Fibroblast of villous mesenchyme (primary cell): ENCODE measurements around the gene ZFP3. TPM values are rescaled to one million over a fixed set of nuclear protein-coding genes. Genes with fewer than 3 reads are reported as not detected.
"Not testable (repeated sequence)": the region's sequence is repeated elsewhere in the genome, so short reads cannot be mapped to it uniquely, and the experiment has no call there.

Experiments used
- DNase-seq: peaks from one replicate; pipeline ENCODE4 v3.0.0-alpha.2; 2010; ENCODE audit warnings: low read depth
- H3K4me3 ChIP-seq: 2 replicates; pipeline ENCODE4 v1.5.1; 2011; ENCODE audit warnings: low read depth, mild to moderate bottlenecking, low read length
- CTCF ChIP-seq: IDR thresholded peaks from 2 replicates; pipeline ENCODE4 v1.5.1; 2012; ENCODE audit warnings: low read depth, mild to moderate bottlenecking, low read length; ENCODE audit not compliant: insufficient read depth
- total RNA-seq: library from RNA; depleted of rRNA; stranded (reverse); fragments of >200 nt; gene quantifications from 2 replicates; pipeline ENCODE4 v1.2.3, GENCODE V29; 2012

Gene ZFP3
- total RNA-seq, 1 donor: 2.2 TPM

GRCh38 chr17:5127910-5128309 is 49.6 kb downstream of the ZFP3 start:
- TF ChIP-seq CTCF: no peak
- no peak overlapping the region for H3K4me3 ChIP-seq
- DNase-seq: no peak

- H3K4me3 ChIP-seq, DNase-seq: not testable (repeated sequence)
These were observed 50.1 kb downstream of the ZFP3 start for GRCh38 chr17:5128387-5128786.

- no peak overlapping the region for H3K4me3 ChIP-seq
- TF ChIP-seq CTCF: no peak
- DNase-seq: no peak
These were observed 50.8 kb downstream of the ZFP3 start for GRCh38 chr17:5128905-5129535.

GRCh38 chr17:5129770-5130169 is 51.5 kb downstream of the ZFP3 start:
- H3K4me3 ChIP-seq, DNase-seq: not testable (repeated sequence)

GRCh38 chr17:5130261-5130660 is 52.0 kb downstream of the ZFP3 start:
- DNase-seq, H3K4me3 ChIP-seq: not testable (repeated sequence)

GRCh38 chr17:5130687-5131086 is 52.4 kb downstream of the ZFP3 start:
- DNase-seq, H3K4me3 ChIP-seq: not testable (repeated sequence)

- DNase-seq: no peak
- no peak overlapping the region for H3K4me3 ChIP-seq
- no peak for TF ChIP-seq CTCF
These were observed 53.0 kb downstream of the ZFP3 start for GRCh38 chr17:5131146-5131715.

GRCh38 chr17:5131799-5132502 is 53.7 kb downstream of the ZFP3 start:
- not testable (repeated sequence) for H3K4me3 ChIP-seq, DNase-seq

- H3K4me3 ChIP-seq, DNase-seq: not testable (repeated sequence)
These were observed 54.4 kb downstream of the ZFP3 start for GRCh38 chr17:5132503-5133225.

- H3K4me3 ChIP-seq: no peak overlapping the region
- no peak for TF ChIP-seq CTCF
- no peak for DNase-seq
These were observed 55.0 kb downstream of the ZFP3 start for GRCh38 chr17:5133311-5133710.

- H3K4me3 ChIP-seq, DNase-seq: not testable (repeated sequence)
These were observed 55.7 kb downstream of the ZFP3 start for GRCh38 chr17:5133961-5134360.

- not testable (repeated sequence) for DNase-seq, H3K4me3 ChIP-seq
These were observed 56.3 kb downstream of the ZFP3 start for GRCh38 chr17:5134571-5134970.

GRCh38 chr17:5135131-5135712 is 57.0 kb downstream of the ZFP3 start:
- DNase-seq, H3K4me3 ChIP-seq: not testable (repeated sequence)
